DMS79 (cell line): ENCODE data around the gene TTC16.
A peak's percentile ranks its signal among the peaks of the same experiment; 100 is the strongest.

ENCODE experiments used
- DNase-seq: peaks from one replicate; lab custom pipeline; 2025; lab: John Stamatoyannopoulos, UW

Gene TTC16

DNA sequence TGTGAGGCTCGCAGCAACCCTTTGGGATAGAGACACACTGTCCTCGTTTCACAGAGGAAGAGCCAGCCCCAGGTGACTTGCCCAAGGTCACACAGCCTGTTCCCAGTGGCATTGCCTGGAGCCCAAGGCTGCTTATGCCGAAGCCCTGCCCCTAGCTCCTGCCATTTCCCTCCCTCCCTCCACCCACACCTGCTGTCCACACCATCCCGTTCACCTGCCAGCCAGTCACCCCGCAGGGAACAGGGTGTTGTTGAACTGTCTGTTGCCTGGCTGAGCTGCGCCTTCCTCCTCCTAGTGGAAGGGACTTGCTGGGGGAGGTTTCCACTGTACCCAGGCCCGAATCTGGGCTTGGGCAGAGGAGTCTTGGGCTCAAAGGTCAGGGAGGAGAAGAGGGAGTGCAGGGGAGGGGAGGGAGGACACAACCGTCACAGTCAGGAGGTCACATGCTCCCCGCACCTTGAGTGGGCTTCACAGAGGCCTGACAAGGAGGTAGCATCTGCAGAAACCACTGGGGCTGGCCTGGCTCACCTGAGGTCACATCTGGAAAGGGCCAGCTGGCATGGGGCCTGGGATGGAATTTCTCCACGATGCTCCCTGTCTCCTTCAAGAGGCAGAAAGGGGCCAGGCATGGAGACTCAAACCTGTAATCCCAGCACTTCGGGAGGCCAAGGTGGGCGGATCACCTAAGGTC is 6.3 kb downstream of the TTC16 start:
- no peak for DNase-seq

DNA sequence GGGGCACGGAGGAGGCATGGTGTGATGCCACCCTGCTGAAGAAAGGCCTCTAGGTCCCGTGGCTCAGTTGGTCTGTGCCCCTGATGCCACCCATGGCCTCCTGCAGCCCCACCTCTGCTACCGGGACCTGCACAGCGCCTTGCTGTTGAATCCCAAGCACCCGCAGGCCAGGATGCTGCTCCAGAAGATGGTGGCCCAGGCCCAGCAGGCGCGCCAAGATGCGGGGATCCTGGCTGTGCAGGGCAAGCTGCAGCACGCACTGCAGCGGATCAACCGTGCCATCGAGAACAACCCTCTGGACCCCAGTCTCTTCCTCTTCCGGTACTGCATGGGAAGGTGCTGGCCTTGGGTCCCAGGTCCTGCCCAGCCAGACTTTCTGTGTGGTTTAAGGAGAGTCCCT is 7.1 kb downstream of the TTC16 start:
- DNase-seq, result no peak

DNA sequence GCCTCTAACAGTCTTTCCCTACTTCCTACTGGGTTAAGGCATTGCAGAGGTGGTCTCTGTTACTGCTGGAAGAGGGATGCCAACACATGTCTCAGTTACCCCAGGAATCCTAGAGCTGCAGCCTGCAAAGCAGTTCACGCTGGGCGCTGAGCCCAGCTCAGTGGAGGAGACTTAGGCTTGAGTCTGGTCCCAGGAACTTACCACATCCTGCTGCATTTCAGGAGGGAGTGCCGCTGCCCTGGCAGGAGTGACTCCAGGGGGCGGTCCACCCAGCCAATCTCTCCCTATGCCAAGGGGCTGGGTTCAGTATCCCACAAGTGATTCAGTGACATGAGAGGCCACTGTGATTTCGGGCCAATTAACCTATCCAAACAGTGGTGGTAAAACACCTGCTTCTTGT is 7.6 kb downstream of the TTC16 start:
- DNase-seq, result peak; percentile 33

DNA sequence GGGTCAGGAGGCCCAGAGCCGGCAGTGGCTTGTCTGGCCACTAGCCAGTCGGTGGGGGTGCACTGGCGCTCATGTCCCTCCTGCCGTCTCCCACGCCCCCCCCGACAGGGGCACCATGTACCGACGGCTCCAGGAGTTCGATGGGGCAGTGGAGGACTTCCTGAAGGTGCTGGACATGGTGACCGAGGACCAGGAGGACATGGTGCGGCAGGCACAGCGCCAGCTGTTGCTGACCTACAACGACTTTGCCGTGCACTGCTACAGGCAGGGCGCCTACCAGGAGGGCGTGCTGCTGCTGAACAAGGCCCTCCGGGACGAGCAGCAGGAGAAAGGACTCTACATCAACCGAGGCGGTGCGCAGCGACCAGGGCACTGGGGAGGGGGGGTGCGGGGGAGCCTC is 8.1 kb downstream of the TTC16 start:
- DNase-seq, result peak; percentile 33

DNA sequence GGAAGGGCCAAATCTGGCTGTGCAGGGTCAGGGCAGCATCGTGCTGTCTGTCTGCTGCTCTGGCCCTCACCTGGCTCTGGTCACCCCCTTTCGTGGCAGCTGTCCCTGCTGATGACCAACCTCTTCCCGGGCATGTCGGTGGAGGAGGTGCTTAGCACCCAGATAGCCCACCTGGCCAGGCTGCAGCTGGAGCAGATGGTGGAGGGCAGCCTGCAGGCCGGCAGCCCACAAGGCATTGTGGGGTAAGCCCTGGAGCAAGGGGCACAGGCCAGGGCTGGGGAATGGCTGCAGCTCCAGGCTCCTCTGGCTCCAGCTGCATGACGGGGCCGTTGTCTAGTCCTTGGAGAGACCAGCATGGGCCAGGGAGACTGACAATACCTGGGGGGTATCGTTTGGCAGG is 11.0 kb downstream of the TTC16 start:
- no peak for DNase-seq

DNA sequence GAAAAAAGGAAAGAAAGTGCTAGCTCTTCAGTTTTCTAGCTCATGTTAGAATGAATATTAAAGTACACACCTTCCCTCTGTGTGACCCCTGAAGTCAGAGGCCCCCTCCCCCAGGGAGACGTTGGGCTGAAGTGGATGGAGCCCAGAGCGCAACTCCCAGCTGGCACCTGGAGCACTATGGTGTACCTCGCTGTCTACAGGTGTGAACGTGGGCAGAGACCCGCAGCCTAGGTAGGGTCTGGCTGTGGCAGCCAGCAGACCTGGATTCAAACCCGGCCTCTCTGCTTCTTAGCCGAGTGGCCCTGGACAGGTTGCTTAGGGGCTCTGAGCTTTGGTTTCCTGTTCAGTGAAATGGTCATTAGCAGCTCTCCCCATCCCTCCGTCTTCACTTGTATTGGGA is 12.9 kb downstream of the TTC16 start:
- no peak for DNase-seq

DNA sequence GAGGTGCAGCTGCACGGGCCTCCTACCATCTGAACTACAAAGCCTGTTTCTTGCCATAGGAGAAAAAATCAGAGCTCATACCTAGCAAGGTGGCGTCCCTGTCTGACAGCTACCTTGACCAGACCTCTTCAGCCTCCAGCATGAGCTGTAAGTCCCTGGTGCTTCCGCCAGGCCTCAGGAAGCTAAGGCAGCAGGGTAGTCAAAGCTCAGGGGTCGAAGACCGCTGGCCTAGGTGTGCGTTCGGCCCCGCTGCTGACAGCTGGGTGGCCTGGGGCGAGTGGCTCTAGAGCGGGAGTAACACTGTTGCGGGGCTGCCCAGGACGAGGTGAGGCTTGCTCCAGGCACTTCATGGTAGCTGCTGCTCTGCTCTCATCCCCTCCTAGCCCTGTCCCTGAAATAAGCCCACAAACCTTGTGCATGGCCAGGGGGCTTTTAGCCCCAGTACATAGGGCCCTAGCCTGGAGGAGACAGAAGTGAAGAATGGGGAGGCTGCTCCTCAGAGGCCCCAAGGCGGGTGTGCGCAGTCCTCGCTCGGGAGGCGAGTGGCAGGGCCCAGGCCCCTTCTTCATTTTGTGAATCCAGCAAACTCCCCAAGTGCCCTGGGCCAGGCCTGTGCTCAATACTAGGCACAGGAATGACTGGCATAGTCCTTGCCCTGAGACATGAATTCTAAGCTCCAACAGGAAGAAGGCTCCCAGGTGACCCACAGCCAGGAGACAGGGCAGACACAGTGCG is 13.8 kb downstream of the TTC16 start:
- no peak for DNase-seq

DNA sequence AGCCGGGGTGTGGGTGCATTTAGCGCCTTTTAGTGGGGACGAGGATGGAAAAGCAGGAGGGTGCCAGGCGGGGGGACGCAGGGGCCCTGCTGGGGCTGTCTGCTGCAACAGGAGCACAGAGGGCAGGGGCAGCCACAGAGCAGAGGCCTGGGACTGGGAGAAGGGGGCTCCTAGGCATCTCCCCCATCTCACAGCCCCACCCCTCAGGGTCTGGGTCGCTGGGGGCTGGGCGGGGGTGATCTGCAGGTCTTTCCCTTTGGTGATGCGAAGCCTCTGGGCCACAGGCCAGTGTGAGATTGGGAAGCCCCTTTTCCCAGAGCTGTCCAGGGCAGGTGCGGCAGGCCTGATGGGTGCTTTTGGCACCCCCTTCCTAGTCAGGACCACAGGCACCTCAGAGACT is 14.4 kb downstream of the TTC16 start:
- no peak for DNase-seq

DNA sequence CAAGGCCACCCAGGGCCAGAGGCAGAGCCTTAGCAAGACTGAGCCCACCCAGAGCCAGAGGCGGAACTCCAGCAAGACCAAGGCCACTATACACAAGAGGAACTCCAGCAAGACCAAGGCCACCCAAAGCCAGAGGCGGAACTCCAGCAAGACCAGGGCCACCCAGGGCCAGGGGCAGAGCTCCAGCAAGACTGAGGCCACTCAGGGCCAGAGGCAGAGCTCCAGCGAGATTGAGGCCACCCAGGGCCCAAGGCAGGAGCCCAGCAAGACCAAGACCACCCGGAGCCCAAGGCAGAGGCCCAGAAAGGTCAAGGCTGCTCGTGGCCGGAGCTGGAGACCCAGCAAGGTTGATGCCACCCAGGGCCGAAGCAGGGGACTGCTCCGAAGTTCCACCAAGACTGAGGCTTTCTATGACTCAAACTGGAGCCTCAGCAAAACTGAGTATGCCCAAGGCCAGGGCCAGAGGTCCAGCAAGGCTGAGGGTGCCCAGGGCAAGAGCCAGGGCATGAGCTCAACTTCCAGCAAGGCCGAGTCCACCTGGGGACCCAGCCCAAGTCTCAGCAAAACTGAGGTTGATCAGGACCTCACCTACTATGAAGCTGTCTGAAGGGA is 15.0 kb downstream of the TTC16 start:
- no peak for DNase-seq

DNA sequence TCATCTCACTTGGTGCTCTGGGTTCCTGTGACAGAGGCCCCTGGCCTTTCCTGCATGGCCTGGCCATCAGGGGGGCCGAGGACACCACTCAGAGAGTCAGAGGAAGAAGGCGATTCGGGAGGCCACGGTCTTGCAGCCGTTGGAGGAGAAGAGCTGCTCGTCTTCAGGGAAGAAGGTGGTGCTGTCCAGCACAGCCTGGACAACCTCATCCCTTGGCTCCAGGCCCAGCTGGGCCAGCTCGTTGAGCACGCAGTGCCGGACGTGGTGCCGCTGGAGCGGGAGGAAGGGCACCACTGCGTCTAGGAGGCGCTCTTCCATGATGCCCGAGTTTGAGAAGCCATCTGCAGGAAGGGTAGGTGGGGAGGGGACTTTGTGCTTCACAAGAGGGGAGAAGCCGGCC is 16.1 kb downstream of the TTC16 start:
- no peak for DNase-seq

DNA sequence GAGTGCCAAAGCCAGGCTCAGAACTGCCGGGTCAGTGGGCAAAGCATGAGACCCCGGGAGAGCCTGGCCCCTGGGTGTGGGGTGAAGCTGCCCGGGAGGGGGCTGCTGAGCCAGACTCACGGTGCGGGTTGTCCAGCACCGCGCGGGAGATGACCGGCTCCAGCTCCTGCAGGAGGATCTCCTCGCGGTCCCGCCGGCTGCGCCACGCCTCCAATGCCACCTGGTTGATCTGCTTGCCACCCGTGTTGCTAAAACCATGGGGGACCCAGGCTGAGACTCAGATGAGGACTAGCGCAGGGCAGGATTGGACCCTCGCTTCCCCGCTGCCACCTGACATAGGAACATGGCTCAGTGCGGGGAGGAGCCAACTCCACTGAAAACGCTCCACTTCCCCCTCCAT is 16.6 kb downstream of the TTC16 start:
- DNase-seq, result no peak

DNA sequence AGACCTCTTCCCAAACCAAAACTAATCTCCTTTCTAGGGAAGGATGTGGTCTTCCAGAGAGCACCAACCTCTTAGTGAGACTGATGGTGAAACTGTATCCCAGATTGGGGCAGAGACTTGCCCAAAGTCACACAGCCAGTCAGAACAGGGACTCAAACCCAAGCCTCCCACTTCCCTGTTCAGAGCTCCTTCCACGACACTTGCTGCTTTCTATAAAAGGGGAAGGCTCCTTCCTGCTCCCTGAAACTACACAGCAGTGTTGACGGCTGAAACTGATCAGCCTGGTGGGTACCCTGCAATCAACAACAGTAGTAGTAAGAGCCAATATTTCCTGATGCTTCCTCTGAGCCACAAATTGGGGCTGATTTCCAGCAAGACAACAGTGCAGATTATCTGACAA is 17.7 kb downstream of the TTC16 start:
- no peak for DNase-seq

DNA sequence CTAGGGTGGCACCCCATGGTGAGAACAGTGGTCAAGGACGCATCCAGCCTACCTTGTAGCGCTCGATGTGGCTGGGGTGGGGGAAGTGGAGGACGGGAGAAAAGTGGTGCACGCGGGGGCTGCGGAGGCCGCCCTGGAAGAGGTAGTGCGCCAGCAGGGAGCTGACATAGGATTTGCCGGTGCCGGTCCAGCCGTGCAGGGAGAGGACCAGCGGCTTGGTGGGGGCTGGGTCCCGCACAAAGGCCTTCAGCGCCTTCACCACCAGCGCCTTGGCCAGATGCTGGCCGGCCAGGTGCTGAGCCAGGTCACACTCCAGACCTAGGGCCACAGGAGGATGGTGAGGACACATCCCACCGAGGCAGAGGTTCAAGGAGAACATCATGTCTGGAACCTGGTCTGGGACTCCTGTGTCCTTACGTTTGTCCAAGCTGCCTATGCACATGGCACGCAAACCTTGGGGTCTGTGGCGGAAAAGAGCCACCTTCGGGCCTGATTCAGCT is 18.4 kb downstream of the TTC16 start:
- DNase-seq, result no peak

DNA sequence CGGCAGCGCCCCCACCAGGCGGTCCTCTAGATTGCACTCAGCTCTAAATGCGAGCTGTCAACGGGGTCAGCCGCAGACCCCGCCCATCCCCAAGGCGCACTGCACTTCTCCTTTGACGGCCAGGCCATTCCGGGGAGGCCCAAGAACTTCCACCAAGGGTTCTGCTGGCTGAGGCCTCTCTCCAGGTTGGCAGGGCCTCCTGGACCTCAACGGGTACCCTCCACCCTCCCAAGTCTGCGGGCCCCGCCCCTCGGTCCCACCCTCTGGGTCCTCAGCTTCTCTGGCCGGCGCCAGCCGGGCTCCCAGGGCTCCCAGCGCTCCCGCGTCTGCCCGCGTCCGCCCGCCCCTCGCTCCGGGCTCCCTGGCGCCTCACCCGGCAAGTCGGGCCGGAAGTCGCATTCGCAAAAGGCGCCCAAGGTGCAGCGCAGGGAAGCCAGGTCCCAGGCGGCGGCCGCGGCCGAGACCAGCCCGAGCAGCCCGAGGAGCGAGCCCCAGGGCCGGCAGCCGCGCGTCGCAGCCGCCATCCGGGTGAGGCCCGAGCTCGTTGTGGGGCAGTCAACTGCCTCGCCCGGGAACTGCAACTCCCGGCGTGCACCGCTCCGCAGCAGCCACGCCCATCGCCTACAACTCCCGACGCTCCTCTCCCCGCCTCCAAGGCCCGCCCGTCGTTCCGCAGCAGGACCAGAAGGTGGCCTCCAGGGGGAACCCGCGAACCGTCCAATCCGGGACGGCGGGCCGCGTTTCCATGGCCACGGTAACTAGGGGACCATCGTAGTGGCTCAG is 19.1 kb downstream of the TTC16 start, which contains the start of gene TOR2A:
TOR2A (minus strand) TSS at position 548 of the 783 bp plus-strand sequence; CDS start at position 524, 24 bp downstream.
- peak; percentile 96 for DNase-seq

DNA sequence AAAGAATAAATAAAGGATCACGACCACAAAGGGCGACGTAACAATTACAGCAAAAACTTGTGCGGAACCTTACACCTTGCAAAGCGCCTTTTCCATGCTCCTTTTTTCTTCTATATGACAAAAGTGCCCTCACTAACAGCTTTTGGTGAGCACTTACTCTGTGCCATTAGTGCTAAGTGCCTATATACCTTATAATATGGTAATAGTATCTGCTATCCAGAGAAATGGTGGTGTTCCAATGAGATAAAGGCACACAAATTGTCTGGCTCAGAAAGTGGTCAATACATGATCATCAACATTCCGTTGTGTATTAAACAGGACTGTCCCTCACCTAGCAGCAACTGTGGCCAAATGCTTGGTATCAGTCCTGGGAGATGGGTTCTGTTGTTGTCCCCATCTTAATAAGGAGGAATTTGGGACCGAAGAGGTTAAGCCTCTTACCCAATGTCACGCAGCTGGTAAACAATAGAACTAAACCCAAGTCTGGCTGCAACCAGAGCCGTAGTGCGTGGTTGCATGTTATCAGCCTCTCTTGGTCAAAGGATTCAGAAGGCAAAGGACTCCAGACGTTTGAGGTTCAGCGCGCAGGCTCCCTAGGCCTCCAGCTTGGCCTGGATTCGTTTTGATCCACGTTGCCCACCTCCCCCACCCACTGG is 19.8 kb downstream of the TTC16 start:
- DNase-seq, result no peak

DNA sequence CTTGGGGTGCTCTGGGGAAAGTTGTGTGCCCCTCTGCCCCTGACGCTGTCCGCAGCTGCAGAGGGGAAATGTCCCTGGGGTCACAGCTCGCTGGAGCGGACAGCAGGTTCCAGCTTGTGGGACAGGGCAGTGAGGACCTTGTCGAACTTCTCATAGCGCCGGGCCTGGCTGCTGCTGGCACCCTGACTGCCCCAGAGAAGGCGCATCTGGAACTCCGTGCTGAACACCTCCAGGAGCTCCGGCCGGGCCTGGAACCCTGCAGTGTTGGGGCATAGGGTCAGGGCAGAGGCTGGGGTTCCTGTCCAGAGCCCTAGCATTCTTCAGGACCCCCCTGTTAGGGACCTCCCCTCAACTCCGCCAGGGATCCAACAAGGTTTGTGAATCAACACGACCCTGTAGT is 22.8 kb downstream of the TTC16 start:
- no peak for DNase-seq

DNA sequence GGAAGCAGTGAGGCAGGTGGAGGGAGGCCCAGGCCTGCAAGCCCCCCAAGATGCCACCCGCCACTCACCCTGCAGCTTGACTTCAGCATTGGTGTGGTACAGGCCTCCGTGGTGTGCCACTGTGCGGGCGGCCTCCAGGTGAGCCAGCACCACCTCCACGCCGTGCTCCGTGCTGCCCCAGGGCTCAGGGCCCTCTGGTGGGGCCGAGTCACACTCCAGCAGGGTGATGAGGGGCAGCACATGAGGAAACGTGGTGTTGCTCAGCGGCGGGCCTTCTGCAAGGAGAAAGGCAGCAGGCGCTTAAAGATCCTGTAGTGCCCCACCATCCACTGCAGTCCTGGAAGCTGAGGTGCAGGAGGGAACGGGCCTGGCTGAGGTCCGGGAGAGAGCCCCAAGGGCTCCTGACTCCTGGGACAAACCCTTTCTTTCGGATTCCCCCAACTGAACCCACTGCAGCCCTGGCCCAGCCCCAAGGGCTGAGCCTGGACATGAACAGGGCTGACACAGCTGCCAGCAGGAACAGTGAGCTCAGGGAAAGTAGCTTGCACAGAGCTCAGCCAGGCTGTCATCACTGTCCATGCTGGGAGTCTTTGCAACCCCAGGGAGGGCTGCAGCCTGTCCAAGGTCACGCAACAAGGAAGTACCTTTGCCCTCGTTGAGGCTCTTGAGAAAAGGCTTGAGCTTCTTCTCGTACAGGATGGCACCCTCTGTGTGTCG is 23.9 kb downstream of the TTC16 start:
- DNase-seq, result no peak

DNA sequence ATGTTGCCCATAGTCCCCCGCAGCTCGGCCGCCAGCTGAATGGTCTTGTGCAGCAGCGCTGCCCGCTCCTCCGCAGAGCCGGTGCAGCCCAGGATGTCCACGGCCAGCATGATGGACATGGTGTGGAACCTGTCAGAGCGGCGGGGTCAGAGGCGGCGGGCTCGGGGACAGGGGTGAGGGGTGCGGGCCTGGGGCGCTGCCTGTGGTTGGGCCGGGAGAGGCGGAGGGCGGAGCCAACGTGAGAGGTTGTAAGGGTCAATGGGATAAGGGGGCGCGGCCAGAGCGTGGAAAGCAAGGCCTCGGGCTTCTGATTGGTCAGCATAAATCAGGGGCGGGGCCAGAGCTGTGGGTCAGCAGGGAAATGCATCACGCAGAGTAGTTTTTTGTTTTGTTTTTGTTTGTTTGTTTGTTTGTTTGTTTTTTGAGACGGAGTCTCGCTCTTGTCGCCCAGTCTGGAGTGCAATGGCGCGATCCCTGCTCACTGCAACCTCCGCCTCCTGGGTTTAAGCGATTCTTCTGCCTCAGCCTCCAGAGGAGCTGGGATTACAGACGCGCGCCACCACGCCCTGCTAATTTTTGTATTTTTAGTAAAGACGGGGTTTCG is 26.1 kb downstream of the TTC16 start:
- no peak for DNase-seq

DNA sequence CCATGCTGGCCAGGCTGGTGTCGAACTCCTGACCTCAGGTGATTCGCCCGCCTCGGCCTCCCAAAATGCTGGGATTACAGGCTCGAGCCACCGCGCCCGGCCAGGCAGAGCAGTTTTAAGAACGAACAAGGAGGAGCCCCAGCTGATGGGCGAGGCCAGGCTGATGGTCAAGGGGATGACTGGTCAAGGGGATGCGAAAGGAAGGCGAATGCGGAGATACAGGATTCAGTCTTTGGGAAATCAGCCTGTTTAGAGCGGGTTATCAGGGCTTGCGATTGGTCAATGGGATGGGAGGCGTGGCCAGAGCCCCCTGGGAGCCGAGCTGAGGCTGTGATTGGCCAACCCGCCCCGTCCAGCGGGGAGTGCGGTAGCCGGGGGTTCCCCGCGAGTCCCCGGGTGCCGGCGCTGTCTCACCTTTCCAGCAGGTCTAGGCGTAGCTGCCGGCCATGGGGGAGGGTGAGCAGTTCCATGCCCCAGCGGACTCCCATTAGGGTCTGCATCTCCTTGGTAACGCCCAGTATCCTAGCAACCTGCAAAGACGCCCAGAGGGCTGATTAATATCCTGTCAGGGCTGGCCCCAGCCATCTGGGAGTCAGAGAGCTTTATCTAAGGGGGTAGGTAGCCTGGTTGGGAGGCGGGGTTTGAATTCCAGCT is 26.7 kb downstream of the TTC16 start:
- DNase-seq, result no peak
